Activated CD8-positive, alpha-beta memory T cell treated with anti-CD3 and anti-CD28 coated beads for 1 hour (primary cell): ENCODE measurements around the gene PAQR7.

Source experiments
- DNase-seq, 2 donors: peaks; one replicate each; pipeline ENCODE4 v3.0.0-alpha.2; 2020; ENCODE audit warnings: low read depth in 1 of 2; ENCODE audit errors: extremely low read depth in 1 of 2

Gene PAQR7

DNA sequence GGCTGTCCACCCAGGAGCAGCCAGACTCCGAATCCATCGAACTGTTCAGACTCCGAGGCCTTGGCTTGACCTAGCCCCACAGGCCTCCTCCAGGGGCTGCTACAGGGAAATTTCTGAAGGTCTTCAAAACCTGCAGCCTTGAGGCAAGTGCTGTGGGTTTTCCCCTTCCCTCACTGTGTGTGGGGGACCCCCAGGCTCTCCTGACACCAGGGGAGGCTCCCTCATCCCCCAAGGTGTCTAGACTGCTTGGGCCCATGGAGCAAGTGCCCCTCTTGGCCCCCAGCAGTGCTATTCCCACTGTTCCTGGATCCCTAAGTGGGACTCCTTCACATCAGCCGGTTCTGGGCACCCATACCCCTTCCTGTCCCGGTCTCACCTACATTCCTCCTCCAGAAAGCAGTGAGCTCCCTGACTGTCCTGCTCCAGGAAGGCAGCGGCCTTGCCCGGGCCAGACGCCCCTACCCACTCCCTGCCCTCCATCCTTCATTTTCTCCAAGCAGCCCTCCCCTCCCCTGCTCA, 814 bp downstream of the PAQR7 start:
- DNase-seq, result no peak

DNA sequence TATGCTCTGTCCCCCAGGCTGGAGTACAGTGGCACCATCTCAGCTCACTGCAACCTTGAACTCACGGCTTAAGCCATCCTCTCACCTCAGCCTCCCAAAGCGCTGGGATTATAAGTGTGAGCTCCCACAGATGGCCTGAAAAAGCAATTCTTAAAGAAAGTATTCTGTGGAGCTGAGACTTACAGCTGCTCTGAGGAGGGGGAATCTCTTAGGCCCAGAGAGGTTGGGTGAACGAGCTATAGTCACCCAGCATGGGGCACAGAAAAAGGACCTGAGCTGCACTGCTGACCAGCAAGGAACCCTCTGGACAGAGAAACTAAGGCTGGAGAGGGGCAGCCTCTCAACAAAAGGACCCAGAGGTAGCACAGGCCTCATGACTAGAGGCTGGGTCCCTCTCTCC, 1.3 kb downstream of the PAQR7 start:
- DNase-seq, result no peak

DNA sequence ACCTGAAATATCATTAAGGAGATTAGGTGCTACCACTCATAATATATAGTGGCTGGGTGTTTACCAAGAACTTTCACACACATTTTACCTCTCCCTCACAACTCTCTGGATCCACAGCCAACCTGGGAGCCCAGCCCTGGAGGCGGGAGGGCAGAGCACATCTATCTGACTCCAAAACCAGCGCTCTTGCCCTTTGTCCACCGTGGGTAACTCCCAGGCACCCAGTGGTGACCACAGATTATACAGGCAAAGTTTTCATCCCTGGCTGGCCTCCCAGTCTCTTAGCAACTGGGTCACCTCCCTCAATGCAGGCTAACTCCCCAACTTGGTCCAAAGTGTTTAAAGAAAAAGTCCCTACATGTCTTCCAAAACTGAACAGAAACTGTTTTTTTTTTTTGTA, 2.4 kb downstream of the PAQR7 start:
- no peak for DNase-seq

DNA sequence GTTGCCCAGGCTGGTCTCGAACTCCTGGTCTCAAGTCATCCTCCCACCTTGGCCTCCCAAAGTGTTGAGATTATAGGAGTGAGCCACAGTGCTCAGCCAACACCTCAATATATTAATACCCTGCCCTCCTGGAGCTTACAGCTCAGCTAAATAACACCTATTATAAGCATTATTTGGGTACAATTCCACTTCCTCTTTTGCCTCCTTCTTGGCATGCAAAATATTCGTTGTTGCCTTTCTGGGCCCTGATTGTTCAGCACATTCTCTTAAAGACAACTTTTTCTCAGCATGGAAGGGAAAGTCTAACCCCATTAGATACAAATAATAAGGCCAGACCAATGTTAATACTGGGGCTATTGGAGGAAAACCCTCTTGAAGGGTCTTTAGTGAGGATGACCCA, 2.8 kb downstream of the PAQR7 start:
- DNase-seq, result no peak

DNA sequence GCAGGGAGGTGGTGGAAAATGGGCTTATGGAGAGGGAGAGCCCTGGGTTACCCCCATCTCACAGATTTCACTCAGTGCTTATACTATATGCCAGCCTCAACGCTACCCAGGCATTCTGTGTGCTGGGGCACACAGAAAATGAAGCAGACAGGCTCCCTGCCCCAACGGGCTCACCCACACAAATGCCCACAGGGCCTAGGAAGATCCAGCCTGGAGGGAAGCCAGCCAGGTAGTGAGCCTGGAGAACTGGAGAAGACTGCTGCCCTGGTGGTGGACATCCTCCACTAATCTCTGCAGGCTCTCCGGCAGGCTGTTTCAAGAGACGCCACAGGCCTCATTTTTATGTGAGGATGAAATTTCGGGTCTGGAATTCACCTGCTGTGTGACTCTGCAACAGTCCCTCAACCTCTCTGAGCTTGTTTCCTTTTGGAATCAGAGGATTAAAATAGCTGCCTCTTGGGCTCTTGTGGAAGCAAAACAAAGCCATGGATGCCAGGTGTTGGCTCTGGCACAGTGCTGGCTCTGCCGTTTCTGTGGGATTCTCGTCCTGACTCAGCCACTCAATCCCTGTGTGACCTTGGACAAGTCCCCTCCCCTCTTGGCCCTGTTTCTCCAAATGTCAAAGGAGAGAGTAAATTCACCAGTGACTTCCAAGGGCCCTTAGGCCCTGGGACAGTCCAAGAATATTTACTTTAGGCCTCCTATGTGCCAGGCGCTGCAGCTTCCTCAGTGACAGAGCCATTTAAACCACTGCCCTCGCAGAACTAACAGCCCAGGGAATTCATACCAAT, 3.6 kb downstream of the PAQR7 start:
- DNase-seq, result no peak

DNA sequence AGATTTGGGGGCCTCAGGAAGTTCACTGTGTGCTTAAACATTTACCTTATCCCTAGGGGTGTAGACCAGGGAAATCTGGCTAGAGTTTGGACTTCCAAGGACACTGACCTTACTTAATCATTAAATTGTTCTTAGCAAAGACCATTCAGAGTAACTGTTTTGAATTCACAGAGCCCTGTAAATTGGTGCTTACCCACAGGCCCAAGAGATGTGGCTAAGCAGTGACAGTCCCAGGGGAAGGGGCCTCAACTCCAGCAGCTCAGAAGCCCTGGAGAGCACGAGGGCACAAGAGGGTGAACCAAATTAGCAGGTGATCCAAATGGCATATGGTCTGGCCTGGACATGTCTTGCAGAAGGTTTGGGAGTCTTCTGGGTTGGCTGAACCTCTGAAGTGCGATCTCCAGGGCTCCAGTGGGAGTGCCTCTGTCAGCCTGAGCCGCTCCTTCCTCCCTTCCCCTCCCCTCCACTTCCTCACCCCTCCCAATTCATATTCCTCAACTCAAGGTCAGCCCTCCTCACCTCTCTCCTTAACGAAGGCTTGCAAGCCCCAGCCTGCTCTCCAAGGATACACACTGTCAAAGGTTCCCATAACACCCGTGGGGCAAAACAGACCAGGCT, 4.3 kb downstream of the PAQR7 start:
- no peak for DNase-seq

DNA sequence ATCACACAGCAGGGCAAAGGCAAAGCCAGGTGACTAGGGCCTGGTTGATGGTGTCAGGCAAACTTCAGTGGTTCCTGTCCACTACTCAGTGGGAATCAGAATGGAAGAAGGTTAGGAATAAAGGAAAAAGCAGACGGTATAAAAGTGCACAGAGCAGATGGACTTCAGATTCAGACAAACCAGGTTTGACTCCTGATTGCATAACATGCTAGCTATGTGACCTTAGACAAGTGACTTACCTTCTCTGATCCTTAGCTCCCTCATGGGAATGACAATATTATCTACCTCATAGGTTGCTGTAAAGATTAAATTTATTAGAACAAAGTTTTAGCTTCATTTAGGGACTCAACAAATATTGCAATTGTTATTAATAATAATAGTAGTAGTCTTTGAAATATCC, 4.9 kb downstream of the PAQR7 start:
- no peak for DNase-seq

DNA sequence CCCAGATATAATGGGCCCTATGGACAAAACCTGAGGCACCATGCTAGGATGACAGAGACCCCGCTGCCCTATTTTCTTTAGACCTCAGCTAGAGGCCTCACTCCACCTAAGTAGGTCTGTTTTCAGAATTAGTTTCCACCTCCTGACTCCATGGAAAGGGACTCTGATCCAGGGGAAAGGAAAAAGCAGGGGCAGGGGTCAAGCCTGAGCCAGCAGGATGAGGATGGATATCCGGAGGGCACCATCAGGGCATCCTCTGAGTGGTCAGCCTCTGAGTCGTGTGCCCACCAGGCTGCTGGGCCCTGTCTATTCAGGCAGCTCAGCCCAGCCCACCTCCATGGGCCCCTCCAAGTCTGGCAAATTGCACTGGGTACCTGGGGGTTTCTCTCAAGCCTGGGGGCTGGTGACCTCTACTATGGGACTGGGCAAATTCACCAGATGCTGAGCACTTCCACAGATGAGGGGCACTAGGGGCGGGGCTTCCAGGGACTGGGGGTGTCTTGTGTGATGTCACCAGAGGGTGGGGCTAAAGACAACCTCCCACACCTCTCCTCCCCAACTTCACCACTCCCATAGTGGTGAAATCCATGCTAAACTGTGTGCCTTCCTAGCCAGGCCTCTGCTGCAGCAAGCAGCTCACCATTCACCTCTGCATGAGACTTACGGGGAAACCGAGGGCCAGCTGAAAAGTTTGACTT, 5.5 kb downstream of the PAQR7 start:
- no peak for DNase-seq

DNA sequence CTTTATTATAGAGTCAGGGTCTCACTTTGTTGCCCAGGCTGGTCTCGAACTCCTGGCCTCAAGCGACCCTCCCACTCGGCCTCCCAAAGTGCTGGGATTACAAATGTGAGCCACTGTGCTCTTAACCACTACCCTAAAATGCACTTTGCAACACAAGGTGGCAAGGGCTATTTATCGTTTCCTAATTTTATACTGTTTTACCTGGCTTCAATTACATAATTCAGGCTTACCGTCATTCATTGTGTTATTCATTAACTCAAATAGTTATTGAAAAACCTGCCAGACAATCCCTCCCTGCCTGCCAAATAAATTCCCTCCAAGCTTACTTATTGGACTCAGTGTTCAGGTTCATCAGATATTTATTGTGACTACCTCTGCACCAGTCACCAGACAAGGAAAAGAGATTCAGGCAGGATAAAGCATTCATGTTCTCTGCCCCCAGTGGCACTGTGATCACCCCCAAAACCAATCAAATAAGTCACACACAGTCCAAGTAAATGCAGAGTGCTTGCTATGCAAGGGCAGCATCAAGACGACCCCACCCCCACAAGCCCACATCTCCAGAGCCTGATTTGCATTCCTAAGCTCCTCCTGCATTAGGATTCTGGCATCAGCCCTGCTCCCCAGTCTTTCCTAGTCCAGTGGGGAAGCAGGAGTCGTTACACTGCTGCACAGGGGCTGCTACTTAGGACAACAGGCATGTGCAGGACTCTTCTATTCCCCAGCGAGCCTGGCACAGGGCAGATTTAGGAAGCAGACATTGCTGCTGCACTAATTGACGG, 8.1 kb downstream of the PAQR7 start:
- DNase-seq, result no peak

DNA sequence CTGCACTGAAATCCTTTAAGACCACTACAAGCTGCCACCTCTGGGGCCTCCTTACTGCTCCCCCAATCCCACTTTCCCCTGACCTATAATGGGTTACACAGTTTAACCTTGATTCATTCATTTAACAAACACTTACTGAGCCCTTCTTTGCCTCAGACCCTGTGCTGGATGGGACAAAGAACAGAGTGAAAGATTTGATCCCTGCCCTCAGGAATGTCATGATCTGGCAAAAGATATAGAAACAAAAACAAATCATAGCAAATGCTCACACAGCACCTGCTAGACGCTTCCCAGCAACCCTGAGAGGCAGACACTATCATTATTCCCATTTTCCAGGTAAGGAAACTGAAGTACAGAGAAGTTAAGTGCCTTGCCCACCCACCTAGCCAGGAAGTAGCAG, 9.2 kb downstream of the PAQR7 start:
- DNase-seq, result no peak

DNA sequence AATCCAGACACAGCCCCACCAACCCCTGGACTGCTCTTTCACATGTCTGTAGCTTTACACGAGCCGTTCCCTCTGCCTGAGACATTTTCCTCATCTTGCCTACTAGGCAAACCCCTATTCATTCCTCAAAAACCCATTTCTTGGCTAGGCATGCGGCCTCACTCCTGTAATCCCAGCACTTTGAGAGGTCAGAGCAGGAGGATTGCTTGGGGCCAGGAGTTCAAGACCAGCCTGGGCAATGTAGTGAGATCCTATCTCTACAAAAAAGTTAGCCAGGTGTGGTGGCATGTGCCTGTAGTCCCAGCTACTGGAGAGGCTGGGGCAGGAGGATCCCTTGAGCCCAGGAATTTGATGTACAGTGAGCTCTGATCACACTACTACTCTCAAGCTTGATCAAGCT, 11.1 kb downstream of the PAQR7 start:
- DNase-seq, result no peak

DNA sequence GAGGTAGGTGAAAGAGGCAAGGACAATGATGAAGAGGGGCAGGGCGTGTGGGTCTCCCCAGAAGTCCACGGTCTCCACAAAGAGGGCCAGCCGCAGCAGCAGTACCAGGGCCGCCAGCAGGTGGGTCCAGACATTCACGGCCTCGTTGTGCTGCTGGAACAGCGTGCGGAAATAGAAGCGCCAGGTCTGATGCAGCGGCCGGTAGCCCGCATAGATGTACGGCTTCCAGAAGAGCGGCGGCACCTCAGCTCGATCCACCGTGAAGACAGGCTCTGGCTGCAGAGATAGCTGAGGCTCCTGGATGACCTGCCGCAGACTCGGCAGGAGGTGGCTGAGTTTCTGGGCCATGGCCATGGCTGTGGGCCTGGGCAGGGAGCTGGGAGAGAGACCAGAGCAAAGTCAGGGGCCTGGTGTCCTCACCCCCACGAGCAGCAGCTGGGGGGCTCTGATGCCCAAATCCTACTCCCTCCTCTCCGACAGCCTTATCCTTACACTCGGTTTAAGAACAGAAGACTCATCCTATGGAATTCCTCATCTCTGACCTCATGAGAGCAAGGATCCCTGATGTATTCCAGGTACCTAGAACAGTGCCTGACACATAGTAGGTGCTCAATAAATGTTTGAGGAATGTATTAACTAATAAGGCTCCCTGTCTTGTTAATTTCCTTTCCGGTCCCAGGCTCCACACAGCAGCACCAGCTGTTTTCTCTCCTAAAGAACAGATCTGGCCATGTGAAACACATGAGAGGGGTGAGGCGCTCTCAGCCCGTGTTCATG, 11.8 kb downstream of the PAQR7 start:
- DNase-seq, result no peak

DNA sequence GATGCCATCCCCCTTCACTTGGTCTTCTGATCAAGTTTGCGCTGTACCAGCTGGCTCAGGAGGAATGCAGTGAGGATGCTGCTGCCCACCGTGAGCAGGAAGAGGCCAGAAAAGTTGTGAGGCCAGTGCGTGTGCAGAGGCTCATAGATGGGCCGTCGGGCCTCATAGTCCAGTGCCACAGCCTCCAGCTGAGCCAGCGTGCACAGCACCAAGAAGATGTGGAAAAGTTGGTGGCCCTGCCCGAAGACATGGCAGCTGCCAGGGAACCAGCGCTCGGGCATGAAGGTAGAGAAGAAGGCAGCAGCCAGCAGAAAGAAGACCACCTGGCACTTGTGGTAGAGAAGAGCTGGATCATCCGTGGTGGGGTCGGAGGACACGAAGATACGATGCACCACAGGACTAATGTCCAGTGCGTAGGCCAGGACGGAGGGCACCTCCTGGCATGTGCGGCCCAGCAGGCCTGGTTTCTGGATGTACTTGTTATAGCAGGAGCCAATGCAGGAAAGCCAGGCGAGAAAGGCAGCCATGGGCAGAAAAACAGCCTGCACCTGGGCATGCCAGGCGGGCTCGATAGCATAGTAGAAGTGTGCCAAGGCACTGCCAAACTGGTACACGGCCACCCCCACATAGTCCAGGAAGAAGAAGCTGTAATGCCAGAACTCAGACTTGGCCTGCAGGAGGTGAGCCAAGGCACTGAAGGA, 12.6 kb downstream of the PAQR7 start:
- DNase-seq, result no peak

DNA sequence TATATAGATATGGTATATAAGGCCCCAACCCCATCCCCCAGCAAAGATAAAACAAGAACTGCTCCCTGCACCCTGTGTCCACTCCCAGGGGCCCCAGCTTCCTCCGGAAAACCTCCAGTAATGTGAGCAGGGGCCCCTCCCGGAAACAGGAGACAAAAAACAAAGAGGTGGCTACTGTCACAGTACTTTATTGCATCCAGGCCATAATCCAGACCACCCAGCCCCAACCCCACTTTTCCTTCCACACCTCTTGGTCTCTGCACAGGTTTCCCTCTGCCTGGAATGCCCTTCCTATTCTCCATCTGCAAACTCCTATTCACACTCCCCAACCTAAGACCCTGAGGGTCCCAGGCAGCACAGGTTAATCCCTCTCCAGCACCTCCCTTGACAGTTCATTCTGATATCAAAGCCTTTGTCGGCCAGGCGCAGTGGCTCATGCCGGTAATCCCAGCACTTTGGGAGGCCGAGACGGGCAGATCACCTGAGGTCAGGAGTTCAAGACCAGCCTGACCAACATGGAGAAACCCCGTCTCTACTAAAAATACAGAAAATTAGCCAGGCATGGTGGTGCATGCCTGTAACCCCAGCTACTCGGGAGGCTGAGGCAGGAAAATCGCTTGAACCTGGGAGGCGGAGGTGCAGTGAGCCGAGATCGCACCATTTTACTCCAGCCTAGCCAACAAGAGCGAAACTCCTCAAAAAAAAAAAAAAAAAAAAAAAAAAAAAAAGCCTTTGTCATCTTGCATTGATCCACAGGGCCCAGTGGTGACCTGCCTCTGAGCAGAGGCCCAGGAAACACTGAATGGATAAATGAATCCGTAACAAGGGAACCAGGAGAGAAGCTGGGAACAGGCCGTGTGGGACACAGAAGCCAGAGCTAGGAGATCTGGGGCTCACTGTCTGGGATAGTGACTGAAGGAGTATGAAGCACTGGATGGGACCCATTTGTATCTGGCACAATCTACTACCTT, 13.9 kb downstream of the PAQR7 start:
- no peak for DNase-seq

DNA sequence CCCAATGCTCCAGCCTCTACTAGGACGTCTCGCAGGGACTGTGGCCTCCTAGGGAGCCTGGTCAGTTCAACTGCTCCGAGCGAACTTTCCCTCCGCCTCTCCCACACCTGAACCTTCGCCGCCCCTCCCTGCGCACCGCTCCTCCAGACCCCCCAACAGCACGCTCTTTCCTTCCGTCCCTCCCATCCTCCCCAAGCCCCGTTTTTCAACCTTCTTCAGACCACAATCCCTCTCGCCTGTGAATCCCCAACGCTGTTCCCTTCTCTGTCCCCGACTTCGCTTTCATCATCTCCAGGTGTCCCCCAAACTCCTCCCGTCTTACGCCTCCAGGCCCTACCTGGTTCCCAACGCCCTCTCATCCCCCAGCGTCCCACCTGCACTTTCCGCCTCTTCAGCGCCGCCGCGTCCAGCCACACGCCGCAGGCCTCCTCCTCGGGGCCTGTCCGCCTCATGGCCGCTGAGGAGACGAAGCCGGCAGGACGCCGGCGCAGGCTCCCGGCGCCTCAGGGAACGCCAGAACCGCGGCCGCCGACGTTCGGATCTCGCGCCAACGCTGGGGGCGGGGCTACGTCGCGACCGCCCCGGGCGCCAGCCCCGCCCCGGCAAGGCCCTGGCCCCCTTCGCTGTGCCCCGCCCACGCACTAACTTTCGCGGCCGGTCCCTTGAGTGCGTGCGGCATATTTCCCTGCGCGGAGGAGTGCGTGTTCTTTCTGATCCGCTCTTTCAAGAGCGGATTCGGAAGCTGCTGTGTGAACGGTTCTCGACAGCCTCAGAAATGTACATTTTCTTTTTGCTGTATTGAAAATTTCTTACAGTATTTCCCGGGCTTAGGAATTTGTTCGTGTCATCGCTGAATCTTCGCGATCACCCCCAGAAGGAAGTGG, 16.4 kb downstream of the PAQR7 start, which contains the start of gene AUNIP:
Gene AUNIP, minus strand, starts transcription at position 552 of the 884 bp plus-strand sequence. Its CDS starts 100 bp downstream, at position 452.
- DNase-seq, result peak; percentile 73 to 85

DNA sequence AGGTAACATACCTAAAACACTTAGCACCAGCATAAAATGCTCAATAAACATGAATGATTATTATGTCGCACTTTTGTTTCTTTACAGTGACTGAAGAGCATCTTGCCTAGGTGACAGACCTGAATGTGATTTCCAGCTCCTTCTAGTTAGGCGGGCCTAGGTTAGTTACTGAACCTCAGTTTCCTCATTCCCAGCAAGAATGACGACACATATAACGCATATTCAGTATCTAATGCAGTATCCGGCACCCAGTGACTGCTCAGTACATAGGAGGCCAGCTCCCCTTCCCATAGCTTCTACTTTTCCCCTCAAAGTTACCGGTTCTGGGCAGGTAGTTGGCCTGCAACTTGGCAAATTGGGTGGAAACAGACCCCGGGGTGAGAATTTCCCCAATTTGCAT, 17.0 kb downstream of the PAQR7 start:
- no peak for DNase-seq

DNA sequence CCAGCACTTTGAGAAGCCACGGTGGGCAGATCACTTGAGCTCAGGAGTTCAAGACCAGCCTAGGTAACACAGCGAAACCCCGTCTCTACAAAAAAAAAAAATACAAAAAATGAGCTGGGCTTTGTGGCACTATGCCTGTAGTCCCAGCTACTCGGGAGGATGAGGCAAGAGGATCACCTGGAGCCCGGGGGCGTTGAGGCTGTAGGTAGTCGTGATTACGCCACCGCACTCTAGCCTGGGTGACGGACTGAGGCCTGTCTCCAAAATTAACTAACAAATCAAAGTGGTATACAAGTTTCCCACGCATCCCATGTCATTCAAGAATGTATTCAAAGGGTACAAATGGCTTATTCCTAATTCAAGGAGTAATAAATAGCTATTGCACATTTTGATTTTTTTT, 18.7 kb downstream of the PAQR7 start:
- no peak for DNase-seq
